ENCODE measurements around the gene PYDC1.
"Not testable (repeated sequence)": the region's sequence is repeated elsewhere in the genome, so short reads cannot be mapped to it uniquely, and the experiment has no call there.

Gene PYDC1

GRCh38 chr16:31221357-31222160, 4.6 kb upstream of the PYDC1 start:
- no peak for DNase-seq

GRCh38 chr16:31219154-31219741, 2.3 kb upstream of the PYDC1 start:
- DNase-seq = no peak

- no peak for DNase-seq
These were observed 198 bp upstream of the PYDC1 start for GRCh38 chr16:31217136-31217530.

- DNase-seq = peak; percentile 61
These were observed 1.4 kb downstream of the PYDC1 start for GRCh38 chr16:31215287-31216162.

GRCh38 chr16:31214708-31215286, 2.1 kb downstream of the PYDC1 start:
- DNase-seq = peak; percentile 72

GRCh38 chr16:31213877-31214707, 2.8 kb downstream of the PYDC1 start, which contains the start of gene TRIM72:
TRIM72 (plus strand) TSS chr16:31214119; CDS start chr16:31214739, 620 bp downstream.
- DNase-seq = no peak

GRCh38 chr16:31213342-31213741, 3.6 kb downstream of the PYDC1 start:
- no peak for DNase-seq

- DNase-seq = no peak
These were observed 10.2 kb downstream of the PYDC1 start for GRCh38 chr16:31206776-31207175.

- DNase-seq = no peak
These were observed 11.9 kb downstream of the PYDC1 start for GRCh38 chr16:31204871-31205666.

- DNase-seq = peak; percentile 55
These were observed 14.2 kb downstream of the PYDC1 start, which contains the start of gene PYCARD for GRCh38 chr16:31202414-31203375. PYCARD (minus strand) TSS chr16:31202760; CDS start chr16:31202690, 70 bp downstream.

GRCh38 chr16:31201582-31202413, 15.1 kb downstream of the PYDC1 start:
- no peak for DNase-seq

- DNase-seq = no peak
These were observed 15.9 kb downstream of the PYDC1 start for GRCh38 chr16:31200821-31201568.

- not testable (repeated sequence) for DNase-seq
These were observed 16.8 kb downstream of the PYDC1 start for GRCh38 chr16:31200111-31200510.

GRCh38 chr16:31199430-31200041, 17.4 kb downstream of the PYDC1 start:
- DNase-seq = no peak

GRCh38 chr16:31198207-31198882, 18.6 kb downstream of the PYDC1 start:
- no peak for DNase-seq

- no peak for DNase-seq
These were observed 20.4 kb downstream of the PYDC1 start for GRCh38 chr16:31196324-31197088.

Measured in eye (tissue), 1 donor.